Loucy (cell line): ENCODE results near the gene OFD1.

ENCODE experiments used
- CTCF ChIP-seq: fragments of 200-600 bp; sonication (generic); conservative IDR thresholded peaks from 2 replicates; pipeline ENCODE4 v1.5.1; 2014; ENCODE audit warnings: mild to moderate bottlenecking, antibody characterized with exemption, low read length
- EZH2phosphoT487 ChIP-seq: fragments of 200-600 bp; IDR thresholded peaks from 2 replicates; pipeline ENCODE4 v1.6.1; 2018; ENCODE audit warnings: antibody characterized with exemption, mild to moderate bottlenecking, moderate library complexity, borderline replicate concordance

- TF ChIP-seq CTCF (no peak), EZH2phosphoT487 (no peak)
Observed at GRCh38 chrX:13808865-13809264, 74.3 kb downstream of the OFD1 start.
